ENCODE results near the gene RAMP3. TPM values are rescaled to one million over a fixed set of nuclear protein-coding genes. Genes with fewer than 3 reads are reported as not detected.

Gene RAMP3
- total RNA-seq, 1 experiment from 2014 or later: not detected

DNA sequence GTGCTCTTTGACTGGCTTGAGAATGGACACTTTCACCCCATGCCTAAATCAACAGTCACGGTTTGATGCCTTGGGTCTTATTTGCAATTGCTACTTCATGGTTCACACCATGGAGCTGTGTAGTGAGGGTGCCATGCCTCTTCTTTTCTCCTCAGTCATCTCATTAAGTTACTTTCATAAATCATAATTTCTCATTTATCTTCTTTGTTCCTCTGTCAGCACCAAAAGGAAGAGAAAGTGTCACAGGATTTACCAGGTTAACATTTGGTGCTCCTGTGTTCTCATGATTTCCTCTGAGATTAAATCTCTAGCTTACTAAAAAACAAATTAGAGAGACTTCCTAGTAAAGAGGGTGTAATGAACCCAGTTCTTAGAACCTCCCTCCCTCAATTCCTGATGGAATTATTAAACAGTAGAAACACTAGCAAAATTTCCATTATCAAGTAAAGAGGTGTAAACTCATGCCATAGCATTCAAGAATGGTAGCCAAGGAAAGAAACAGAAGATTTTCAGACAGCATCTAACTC lies 75.7 kb downstream of the RAMP3 start:
- no peaks in the 10 kb centered on the region for H4K20me1 ChIP-seq (ENCODE audit: low read length)
- ChIA-PET POLR2A (ENCODE audit: unreplicated experiment) (no interaction called here), CTCF (no interaction called here)
- H3K36me3 ChIP-seq (ENCODE audit: low read depth, low read length): no peaks in the 10 kb centered on the region
- no peak overlapping the region for H3K27ac ChIP-seq (ENCODE audit: low read length)
- ATAC-seq (no peak), DNase-seq (no peak)
- intact Hi-C loops (cut with micrococcal nuclease): no loop called here
- H3K27me3 ChIP-seq (ENCODE audit: low read length): peaks cover 66% of the 10 kb centered on the region
- H3K4me3 ChIP-seq (ENCODE audit: low read length): no peak overlapping the region
- BruUV-seq (replicated peaks): no TSS peak
- H3K9me2 ChIP-seq (replicated peaks; ENCODE audit: low read length): no peaks in the 10 kb centered on the region
- H3K4me2 ChIP-seq (ENCODE audit: low read length): no peak overlapping the region
- H3K9me3 ChIP-seq (ENCODE audit: low read length): no peaks in the 10 kb centered on the region
- H3K79me2 ChIP-seq (ENCODE audit: low read length): no peaks in the 10 kb centered on the region
- H3K9ac ChIP-seq (ENCODE audit: low read length): no peak overlapping the region
- no peaks in the 10 kb centered on the region for H3K4me1 ChIP-seq (ENCODE audit: insufficient read depth, low read length)
- TF ChIP-seq, protein P1, sequence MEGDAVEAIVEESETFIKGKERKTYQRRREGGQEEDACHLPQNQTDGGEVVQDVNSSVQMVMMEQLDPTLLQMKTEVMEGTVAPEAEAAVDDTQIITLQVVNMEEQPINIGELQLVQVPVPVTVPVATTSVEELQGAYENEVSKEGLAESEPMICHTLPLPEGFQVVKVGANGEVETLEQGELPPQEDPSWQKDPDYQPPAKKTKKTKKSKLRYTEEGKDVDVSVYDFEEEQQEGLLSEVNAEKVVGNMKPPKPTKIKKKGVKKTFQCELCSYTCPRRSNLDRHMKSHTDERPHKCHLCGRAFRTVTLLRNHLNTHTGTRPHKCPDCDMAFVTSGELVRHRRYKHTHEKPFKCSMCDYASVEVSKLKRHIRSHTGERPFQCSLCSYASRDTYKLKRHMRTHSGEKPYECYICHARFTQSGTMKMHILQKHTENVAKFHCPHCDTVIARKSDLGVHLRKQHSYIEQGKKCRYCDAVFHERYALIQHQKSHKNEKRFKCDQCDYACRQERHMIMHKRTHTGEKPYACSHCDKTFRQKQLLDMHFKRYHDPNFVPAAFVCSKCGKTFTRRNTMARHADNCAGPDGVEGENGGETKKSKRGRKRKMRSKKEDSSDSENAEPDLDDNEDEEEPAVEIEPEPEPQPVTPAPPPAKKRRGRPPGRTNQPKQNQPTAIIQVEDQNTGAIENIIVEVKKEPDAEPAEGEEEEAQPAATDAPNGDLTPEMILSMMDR (conservative IDR thresholded peaks at IDR 0.05; ENCODE audit: low read depth, low read length): no peak
- no peak for TF ChIP-seq EZH2 (IDR thresholded peaks at IDR 0.05; ENCODE audit: low read length, unreplicated experiment)
- TF ChIP-seq EZH2phosphoT487 (IDR thresholded peaks at IDR 0.05; ENCODE audit: borderline replicate concordance, low read length): no peak
- no peak overlapping the region for H2AFZ ChIP-seq (ENCODE audit: low read length)
- no peaks in the 10 kb centered on the region for H3F3A ChIP-seq (ENCODE audit: low read length, unreplicated experiment)

Other genes with a start within 250 kb of the RAMP3 start
- gene MYO1G, start 178.8 kb upstream of the RAMP3 start, total RNA-seq (2014; rRNA removed): 0.11 and 0.17 TPM in 2 replicates
- 56.6 and 61.5 TPM in 2 replicates for gene CCM2, start 157.6 kb upstream of the RAMP3 start, total RNA-seq (2014; rRNA removed)
- gene NACAD, start 68.8 kb upstream of the RAMP3 start, total RNA-seq (2014; rRNA removed): 0.12 and 0.26 TPM in 2 replicates
- gene TBRG4, start 46.1 kb upstream of the RAMP3 start, total RNA-seq (2014; rRNA removed): 107 and 139 TPM in 2 replicates